ENCODE results near the gene G6PC3.
"Not testable (repeated sequence)": the region's sequence is repeated elsewhere in the genome, so short reads cannot be mapped to it uniquely, and the experiment has no call there.

The G6PC3 gene

GRCh38 chr17:44070455-44071197 lies at the start of gene G6PC3:
G6PC3 (plus strand) TSS chr17:44070735; CDS start chr17:44070966, 231 bp downstream.
- TF ChIP-seq CTCF (IDR thresholded peaks at IDR 0.05) (peak; percentile 13; the same call in 1 of the 2 replicates), ZFX (IDR thresholded peaks at IDR 0.05; ENCODE audit: borderline replicate concordance) (no peak)
- peak within 1 kb of the TSS; percentile 89 for H3K27ac ChIP-seq

GRCh38 chr17:44021227-44021626 lies 49.3 kb upstream of the G6PC3 start:
- not testable (repeated sequence) for H3K27ac ChIP-seq

- no peak for TF ChIP-seq CTCF (IDR thresholded peaks at IDR 0.05)
- H3K27ac ChIP-seq: no peak overlapping the region
Observed at GRCh38 chr17:44022246-44022645, 48.3 kb upstream of the G6PC3 start.

GRCh38 chr17:44023545-44024270 lies 46.8 kb upstream of the G6PC3 start:
- H3K27ac ChIP-seq: no peak overlapping the region
- TF ChIP-seq ZFX (IDR thresholded peaks at IDR 0.05; ENCODE audit: borderline replicate concordance) (no peak), CTCF (IDR thresholded peaks at IDR 0.05) (no peak)

- TF ChIP-seq ZFX (IDR thresholded peaks at IDR 0.05; ENCODE audit: borderline replicate concordance): no peak
- TF ChIP-seq CTCF (IDR thresholded peaks at IDR 0.05): no peak
- H3K27ac ChIP-seq: no peak overlapping the region
Observed at GRCh38 chr17:44024271-44024663, 46.3 kb upstream of the G6PC3 start.

- TF ChIP-seq CTCF (IDR thresholded peaks at IDR 0.05): no peak
- no peak for TF ChIP-seq ZFX (IDR thresholded peaks at IDR 0.05; ENCODE audit: borderline replicate concordance)
Observed at GRCh38 chr17:44024853-44025252, 45.7 kb upstream of the G6PC3 start.

GRCh38 chr17:44029736-44030135 lies 40.8 kb upstream of the G6PC3 start:
- TF ChIP-seq CTCF (IDR thresholded peaks at IDR 0.05) (no peak), ZFX (IDR thresholded peaks at IDR 0.05; ENCODE audit: borderline replicate concordance) (no peak)
- no peak overlapping the region for H3K27ac ChIP-seq

More at GRCh38 chr17:44024853-44025252, 45.7 kb upstream of the G6PC3 start:
- no peak overlapping the region for H3K27ac ChIP-seq
